Astrocyte (in vitro differentiated cells and primary cell): ENCODE data around the gene BMPR1A. TPM values are rescaled to one million over a fixed set of nuclear protein-coding genes. Genes with fewer than 3 reads are reported as not detected.
"Not testable (repeated sequence)": the region's sequence is repeated elsewhere in the genome, so short reads cannot be mapped to it uniquely, and the experiment has no call there.

Experiments
- DNase-seq: peaks from one replicate; pipeline ENCODE4 v3.0.0-alpha.2; 2010; ENCODE audit warnings: low read depth
- FAIRE-seq: peaks from 2 replicates; lab custom pipeline; 2011; peaks lifted over from hg19 to GRCh38; lab: Jason Lieb, UNC
- H2AFZ ChIP-seq: 2 replicates; pipeline ENCODE4 v1.6.0; 2012; ENCODE audit warnings: low read depth, low read length, inconsistent platforms
- H3K27ac ChIP-seq: 2 replicates; pipeline ENCODE4 v1.5.1; 2011; ENCODE audit warnings: low read depth, low read length, inconsistent platforms
- H3K27me3 ChIP-seq: 2 replicates; pipeline ENCODE4 v1.6.0; 2011; ENCODE audit warnings: low read length, inconsistent platforms; ENCODE audit not compliant: insufficient read depth
- H3K36me3 ChIP-seq: 2 replicates; pipeline ENCODE4 v1.5.1; 2011; ENCODE audit warnings: low read length, inconsistent platforms; ENCODE audit not compliant: insufficient read depth
- H3K4me1 ChIP-seq: 2 replicates; pipeline ENCODE4 v1.5.1; 2011; ENCODE audit warnings: low read length, inconsistent platforms; ENCODE audit not compliant: insufficient read depth
- H3K4me2 ChIP-seq: 2 replicates; pipeline ENCODE4 v1.6.0; 2012; ENCODE audit warnings: low read length, inconsistent platforms
- H3K4me3 ChIP-seq: 2 replicates; pipeline ENCODE4 v1.5.1; 2011; ENCODE audit warnings: low read depth, mild to moderate bottlenecking, low read length, inconsistent platforms; ENCODE audit not compliant: insufficient read depth
- H3K79me2 ChIP-seq: 2 replicates; pipeline ENCODE4 v1.6.0; 2012; ENCODE audit warnings: mild to moderate bottlenecking, low read length, inconsistent platforms; ENCODE audit not compliant: insufficient read depth
- H3K9ac ChIP-seq: 2 replicates; pipeline ENCODE4 v1.6.0; 2012; ENCODE audit warnings: mild to moderate bottlenecking, low read length, inconsistent platforms
- H3K9me3 ChIP-seq: 2 replicates; pipeline ENCODE4 v1.5.1; 2012; ENCODE audit warnings: low read depth, mild to moderate bottlenecking, low read length, inconsistent platforms; ENCODE audit not compliant: insufficient read depth
- H4K20me1 ChIP-seq: 2 replicates; pipeline ENCODE4 v1.6.0; 2012; ENCODE audit warnings: low read length, inconsistent platforms; ENCODE audit not compliant: insufficient read depth
- H3K27ac Mint-ChIP-seq: one replicate; pipeline ENCODE4 v1.8.0; 2021; ENCODE audit warnings: mild to moderate bottlenecking, mixed read lengths; ENCODE audit not compliant: unreplicated experiment
- H3K27me3 Mint-ChIP-seq: one replicate; pipeline ENCODE4 v1.8.0; 2021; ENCODE audit warnings: low read depth, mixed read lengths; ENCODE audit not compliant: unreplicated experiment
- H3K36me3 Mint-ChIP-seq: one replicate; pipeline ENCODE4 v1.8.0; 2021; ENCODE audit warnings: low read depth, mixed read lengths; ENCODE audit not compliant: unreplicated experiment
- H3K4me1 Mint-ChIP-seq: one replicate; pipeline ENCODE4 v1.8.0; 2021; ENCODE audit warnings: low read depth, mixed read lengths; ENCODE audit not compliant: unreplicated experiment
- H3K4me3 Mint-ChIP-seq: one replicate; pipeline ENCODE4 v1.8.0; 2021; ENCODE audit warnings: mild to moderate bottlenecking, moderate library complexity, mixed read lengths; ENCODE audit not compliant: unreplicated experiment
- H3K9me3 Mint-ChIP-seq: one replicate; pipeline ENCODE4 v1.8.0; 2021; ENCODE audit warnings: mild to moderate bottlenecking, mixed read lengths; ENCODE audit not compliant: unreplicated experiment
- CTCF ChIP-seq: IDR thresholded peaks from 2 replicates; pipeline ENCODE4 v1.5.1; 2011; ENCODE audit warnings: low read depth, mild to moderate bottlenecking, inconsistent platforms, low read length, moderate library complexity; ENCODE audit not compliant: insufficient read depth
- EZH2 ChIP-seq: IDR thresholded peaks from 2 replicates; pipeline ENCODE4 v1.6.1; 2012; ENCODE audit warnings: mild to moderate bottlenecking, low read length, inconsistent platforms; ENCODE audit not compliant: insufficient read depth
- total RNA-seq: library from RNA; stranded (reverse); gene quantifications from 2 replicates; pipeline ENCODE4 v1.2.1, GENCODE V29; 2021

Gene BMPR1A
- total RNA-seq, 1 donor from 2014 or later: 52.2 TPM

- Histone ChIP-seq H3K27me3 (peaks cover 5% of the 10 kb centered on the region), H4K20me1 (no peaks in the 10 kb centered on the region), H3K4me2 (no peak overlapping the region), H3K36me3 (no peaks in the 10 kb centered on the region), H3K9me3 (no peaks in the 10 kb centered on the region), H2AFZ (no peak overlapping the region), H3K79me2 (no peaks in the 10 kb centered on the region), H3K4me1 (no peaks in the 10 kb centered on the region), H3K9ac (no peak overlapping the region), H3K4me3 (no peak overlapping the region), H3K27ac (no peak overlapping the region)
- FAIRE-seq (no peak), DNase-seq (no peak)
- TF ChIP-seq CTCF (no peak), EZH2 (no peak)
- Mint-ChIP-seq H3K36me3 (peaks cover 3% of the 10 kb centered on the region), H3K9me3 (no peaks in the 10 kb centered on the region), H3K27me3 (peaks cover 21% of the 10 kb centered on the region), H3K27ac (peak overlapping the region; percentile 31), H3K4me1 (peaks cover 4% of the 10 kb centered on the region), H3K4me3 (no peak overlapping the region)
Measured at GRCh38 chr10:86946213-86947155, 190.1 kb downstream of the BMPR1A start.

GRCh38 chr10:86947806-86948205 lies 191.4 kb downstream of the BMPR1A start:
- H3K4me1 ChIP-seq, H3K4me3 Mint-ChIP-seq, H2AFZ ChIP-seq, H3K4me1 Mint-ChIP-seq, H3K79me2 ChIP-seq, H3K36me3 ChIP-seq, FAIRE-seq, H3K4me2 ChIP-seq, H3K36me3 Mint-ChIP-seq, DNase-seq, H3K9ac ChIP-seq, H3K27ac ChIP-seq, H3K4me3 ChIP-seq, H3K27ac Mint-ChIP-seq, H3K9me3 ChIP-seq, H3K27me3 ChIP-seq, H4K20me1 ChIP-seq: not testable (repeated sequence)
- peaks cover 21% of the 10 kb centered on the region for H3K27me3 Mint-ChIP-seq
- peaks cover 11% of the 10 kb centered on the region for H3K9me3 Mint-ChIP-seq

GRCh38 chr10:86950349-86950748 lies 193.9 kb downstream of the BMPR1A start:
- no peak overlapping the region for H3K4me3 ChIP-seq
- H4K20me1 ChIP-seq: no peaks in the 10 kb centered on the region
- H3K79me2 ChIP-seq: no peaks in the 10 kb centered on the region
- peaks cover 2% of the 10 kb centered on the region for H3K9me3 ChIP-seq
- TF ChIP-seq CTCF: no peak
- TF ChIP-seq EZH2: no peak
- H3K9ac ChIP-seq: no peak overlapping the region
- Mint-ChIP-seq H3K36me3 (peaks cover 3% of the 10 kb centered on the region), H3K4me3 (no peak overlapping the region), H3K27ac (no peak overlapping the region), H3K27me3 (peaks cover 15% of the 10 kb centered on the region), H3K9me3 (peaks cover 12% of the 10 kb centered on the region), H3K4me1 (peaks cover 7% of the 10 kb centered on the region)
- H2AFZ ChIP-seq: no peak overlapping the region
- peaks cover 5% of the 10 kb centered on the region for H3K27me3 ChIP-seq
- no peak overlapping the region for H3K4me2 ChIP-seq
- DNase-seq (no peak), FAIRE-seq (no peak)
- no peak overlapping the region for H3K27ac ChIP-seq
- H3K36me3 ChIP-seq: no peaks in the 10 kb centered on the region
- H3K4me1 ChIP-seq: no peaks in the 10 kb centered on the region
